Measurements from ENCODE around the gene L3MBTL4. TPM values are rescaled to one million over a fixed set of nuclear protein-coding genes. Genes with fewer than 3 reads are reported as not detected.

Gene L3MBTL4
- total RNA-seq, 6 experiments from 2014 or later, result 8.2 to 16.0 (median 11.3) TPM

- Histone ChIP-seq H3K27ac (no peak overlapping the region), H3K27me3 (no peaks in the 10 kb centered on the region), H3K4me3 (no peak overlapping the region), H3K4me1 (no peaks in the 10 kb centered on the region), H3K9me3 (no peaks in the 10 kb centered on the region), H3K36me3 (no peaks in the 10 kb centered on the region)
- TF ChIP-seq POLR2A (IDR thresholded peaks at IDR 0.05), result no peak
- no peak for TF ChIP-seq CTCF (IDR thresholded peaks at IDR 0.05)
- ATAC-seq (no peak), DNase-seq (no peak)
- intact Hi-C loops (cut with DNase I), result no loop called here
- 0% methylated on average over 1 of the region's 3 CpGs for WGBS (ENCODE audit: insufficient coverage, low coverage, low lambda C conversion rate, missing lambda C conversion rate)
Measured at GRCh38 chr18:5941890-5942289, 472.8 kb downstream of the L3MBTL4 start.

- no peaks in the 10 kb centered on the region for H3K36me3 ChIP-seq
- intact Hi-C loops (cut with DNase I), result no loop called here
- H3K27me3 ChIP-seq, result no peaks in the 10 kb centered on the region
- TF ChIP-seq CTCF (IDR thresholded peaks at IDR 0.05), result no peak
- TF ChIP-seq POLR2A (IDR thresholded peaks at IDR 0.05), result no peak
- no peak overlapping the region for H3K4me3 ChIP-seq
- 38% methylated on average over 1 of the region's 7 CpGs for WGBS (ENCODE audit: insufficient coverage, low coverage, low lambda C conversion rate, missing lambda C conversion rate)
- no peak overlapping the region for H3K27ac ChIP-seq
- H3K4me1 ChIP-seq, result no peaks in the 10 kb centered on the region
- H3K9me3 ChIP-seq, result no peaks in the 10 kb centered on the region
- peak in 2 of 4 donors; percentile 51 to 76 for ATAC-seq
- no peak for DNase-seq
Measured at GRCh38 chr18:5939801-5940667, 474.7 kb downstream of the L3MBTL4 start.

- Histone ChIP-seq H3K27ac (no peak overlapping the region), H3K36me3 (no peaks in the 10 kb centered on the region), H3K9me3 (no peaks in the 10 kb centered on the region), H3K27me3 (no peaks in the 10 kb centered on the region), H3K4me3 (no peak overlapping the region), H3K4me1 (no peaks in the 10 kb centered on the region)
- ATAC-seq (no peak), DNase-seq (no peak)
- WGBS (ENCODE audit: insufficient coverage, low coverage, low lambda C conversion rate, missing lambda C conversion rate), result 100% methylated on average over 3 of the region's 3 CpGs
- TF ChIP-seq CTCF (IDR thresholded peaks at IDR 0.05), result no peak
- TF ChIP-seq POLR2A (IDR thresholded peaks at IDR 0.05), result no peak
- intact Hi-C loops (cut with DNase I), result no loop called here
Measured at GRCh38 chr18:5937795-5938194, 476.9 kb downstream of the L3MBTL4 start.

- Histone ChIP-seq H3K9me3 (no peaks in the 10 kb centered on the region), H3K4me1 (no peaks in the 10 kb centered on the region), H3K27ac (no peak overlapping the region), H3K27me3 (no peaks in the 10 kb centered on the region), H3K4me3 (no peak overlapping the region), H3K36me3 (no peaks in the 10 kb centered on the region)
- DNase-seq (no peak), ATAC-seq (no peak)
- no peak for TF ChIP-seq POLR2A (IDR thresholded peaks at IDR 0.05)
- WGBS (ENCODE audit: insufficient coverage, low coverage, low lambda C conversion rate, missing lambda C conversion rate), result 96% methylated on average over 5 of the region's 7 CpGs
- intact Hi-C loops (cut with DNase I), result no loop called here
Measured at GRCh38 chr18:5937121-5937520, 477.6 kb downstream of the L3MBTL4 start.

GRCh38 chr18:5930789-5931188 lies 483.9 kb downstream of the L3MBTL4 start:
- intact Hi-C loops (cut with DNase I), result no loop called here
- H3K36me3 ChIP-seq, result no peaks in the 10 kb centered on the region
- 54% methylated on average over 2 of the region's 2 CpGs for WGBS (ENCODE audit: insufficient coverage, low coverage, low lambda C conversion rate, missing lambda C conversion rate)
- no peaks in the 10 kb centered on the region for H3K27me3 ChIP-seq
- DNase-seq (no peak), ATAC-seq (no peak)
- H3K4me1 ChIP-seq, result no peaks in the 10 kb centered on the region
- H3K27ac ChIP-seq, result no peak overlapping the region
- TF ChIP-seq POLR2A (IDR thresholded peaks at IDR 0.05) (no peak), CTCF (IDR thresholded peaks at IDR 0.05) (no peak)
- H3K9me3 ChIP-seq, result no peaks in the 10 kb centered on the region
- H3K4me3 ChIP-seq, result no peak overlapping the region
